DMS79 (cell line): Measurements from ENCODE around the gene TMA7.
"Not testable (repeated sequence)": the region's sequence is repeated elsewhere in the genome, so short reads cannot be mapped to it uniquely, and the experiment has no call there.

Experiments
- DNase-seq: peaks from one replicate; lab custom pipeline; 2025; lab: John Stamatoyannopoulos, UW

The TMA7 gene

DNA sequence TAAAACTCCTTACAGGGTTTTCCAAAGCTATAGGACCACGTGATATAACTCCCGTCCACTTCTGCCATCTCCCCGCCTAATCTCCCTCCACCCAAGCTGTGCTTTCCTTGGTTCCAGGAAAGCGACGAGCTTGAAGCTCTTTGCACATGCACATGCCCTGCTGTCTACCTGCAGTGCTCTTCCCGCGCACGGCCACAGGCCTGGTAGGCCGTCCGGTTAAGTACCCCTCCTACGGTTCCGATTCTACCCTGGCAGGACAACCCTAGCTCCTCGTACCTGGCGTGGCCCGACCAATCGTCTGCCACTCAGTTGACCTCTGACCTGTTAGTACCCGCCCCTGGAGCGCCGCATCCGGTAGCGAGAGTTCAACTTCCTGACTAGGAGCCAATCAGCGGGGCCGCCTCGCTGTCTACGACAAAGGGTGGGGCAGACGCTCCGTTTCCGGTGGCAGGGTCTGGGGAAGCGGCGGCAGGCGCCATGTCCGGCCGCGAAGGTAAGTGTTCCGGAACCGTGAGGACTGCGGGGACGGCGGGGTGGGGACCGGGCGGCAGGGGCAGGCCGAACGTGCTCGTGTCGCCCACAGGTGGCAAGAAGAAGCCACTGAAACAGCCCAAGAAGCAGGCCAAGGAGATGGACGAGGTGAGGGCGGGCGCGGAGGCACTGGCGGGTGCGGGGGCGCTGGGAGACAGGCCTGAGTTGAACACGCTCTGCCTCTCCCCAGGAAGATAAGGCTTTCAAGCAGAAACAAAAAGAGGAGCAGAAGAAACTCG is at the start of gene TMA7, which contains the start of gene CCDC51:
TMA7 (plus strand) TSS at position 438 of the 770 bp plus-strand sequence; CDS start at position 478, 40 bp downstream.
CCDC51 (minus strand) TSS at position 300 of the 770 bp plus-strand sequence. CDS start 4,991 bp downstream, outside the sequence.
- peak; percentile 81 for DNase-seq

DNA sequence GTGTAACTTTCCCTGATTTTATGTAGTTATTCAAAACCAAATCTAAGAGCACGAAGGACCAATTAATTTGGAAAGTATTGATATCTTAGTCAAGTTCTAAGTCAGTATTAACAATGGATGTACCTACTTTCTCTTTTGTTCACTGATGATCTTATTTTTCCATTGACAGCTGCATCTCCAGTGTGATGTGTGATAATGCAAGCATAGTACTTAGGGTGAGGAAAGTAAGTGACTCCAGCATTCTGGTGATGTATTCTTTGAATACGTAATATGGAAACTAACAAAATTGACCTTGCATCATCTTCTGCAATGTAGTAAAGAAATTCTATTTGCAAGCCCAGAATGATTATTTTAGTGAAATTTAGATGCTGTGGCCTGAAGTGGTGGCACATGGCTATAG is 45.7 kb upstream of the TMA7 start:
- no peak for DNase-seq

DNA sequence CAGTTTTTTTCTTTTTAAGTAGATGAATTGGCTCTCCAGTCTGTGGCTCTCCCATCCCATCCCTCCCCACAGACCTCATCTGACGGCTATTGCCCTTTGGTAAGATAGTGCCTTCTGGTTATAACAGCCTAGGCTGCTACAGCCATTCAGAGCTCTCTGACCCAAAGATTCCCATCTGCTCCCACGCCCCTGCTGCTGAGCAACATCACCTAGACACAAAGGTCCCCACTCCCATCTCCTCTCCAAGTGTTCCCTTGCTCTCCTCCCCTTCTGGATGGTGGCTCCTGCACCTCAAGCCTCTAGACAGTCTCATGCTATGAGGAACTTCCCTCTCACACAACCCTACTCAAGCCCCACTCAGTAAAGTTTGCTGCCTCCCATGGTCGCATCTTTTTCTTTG is 44.3 kb upstream of the TMA7 start:
- DNase-seq = no peak

DNA sequence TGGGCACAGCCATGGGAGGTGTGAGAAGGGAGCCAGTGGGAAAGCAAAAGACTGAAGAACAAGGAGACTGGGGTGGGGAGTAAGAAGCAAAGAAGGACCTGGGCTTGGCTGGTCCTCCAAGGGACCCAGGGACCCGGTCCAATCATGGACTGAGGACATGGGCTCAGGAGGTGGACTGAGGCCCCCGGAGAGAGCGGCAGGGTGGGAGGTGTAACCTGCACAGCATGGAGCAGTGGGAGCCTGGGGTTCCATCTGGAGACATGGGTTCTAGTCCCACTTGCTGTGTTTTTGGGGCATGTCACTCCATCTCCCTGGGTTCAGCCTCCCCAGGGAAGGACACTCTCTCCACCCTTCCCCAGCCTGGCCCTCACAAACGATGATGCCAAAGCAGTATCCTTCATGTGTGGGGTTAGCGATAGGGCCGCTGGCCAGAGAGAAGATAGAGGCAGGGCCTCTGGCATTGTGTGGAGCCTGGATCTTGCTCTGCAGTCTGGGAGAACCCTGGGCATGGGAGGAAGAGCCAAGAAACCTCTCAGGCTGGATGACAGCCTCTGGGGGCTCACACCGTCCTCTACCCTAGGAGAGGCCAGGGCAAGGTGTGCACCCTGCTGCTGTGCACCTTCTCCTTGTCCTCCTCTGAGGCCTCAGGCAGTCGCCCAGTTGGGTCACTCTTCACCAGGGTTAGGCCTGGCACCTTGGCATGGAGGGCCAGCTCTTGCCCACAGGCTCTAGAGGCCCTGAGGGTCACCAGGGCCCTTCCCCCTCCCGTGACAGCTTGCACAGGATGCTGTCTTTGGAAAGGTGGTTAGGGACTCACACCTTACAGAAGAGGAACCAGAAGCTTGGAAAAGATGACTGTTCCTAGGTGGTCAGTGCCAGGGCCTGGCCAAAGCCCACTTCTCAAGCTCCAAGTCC is 42.0 kb upstream of the TMA7 start:
- no peak for DNase-seq

DNA sequence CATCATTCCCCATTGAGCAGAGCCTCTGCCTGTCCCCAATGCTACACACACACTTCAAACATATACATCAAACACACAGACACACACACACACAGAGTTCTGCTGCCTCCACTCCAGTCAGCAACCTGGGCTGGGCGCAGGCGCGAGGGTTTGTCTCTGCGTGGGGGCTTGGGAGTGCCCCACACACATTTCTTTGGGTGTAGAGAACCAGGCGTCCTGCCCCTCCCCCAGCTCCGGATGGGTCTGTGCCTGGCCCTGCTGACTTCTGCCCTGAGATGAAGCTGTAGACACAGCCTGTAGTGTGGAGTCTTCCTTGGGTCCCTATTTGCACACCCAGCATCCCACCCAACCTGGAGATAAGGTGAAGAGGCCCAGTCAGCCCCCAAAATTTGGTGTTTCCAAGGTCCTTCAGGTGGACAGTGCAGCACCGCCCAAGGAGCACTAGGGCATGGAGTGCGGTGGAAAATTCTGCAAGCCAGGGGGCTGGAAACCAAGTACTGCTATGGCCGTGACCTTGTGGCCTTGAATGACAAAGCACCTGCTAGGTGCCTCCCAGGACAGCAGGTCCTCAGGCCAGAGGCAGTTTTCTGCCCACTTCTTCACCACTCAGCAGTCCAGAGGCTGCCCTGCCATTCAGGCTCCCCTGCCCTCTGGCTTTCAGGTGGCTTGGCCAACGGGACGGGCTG is 41.2 kb upstream of the TMA7 start:
- DNase-seq = no peak

DNA sequence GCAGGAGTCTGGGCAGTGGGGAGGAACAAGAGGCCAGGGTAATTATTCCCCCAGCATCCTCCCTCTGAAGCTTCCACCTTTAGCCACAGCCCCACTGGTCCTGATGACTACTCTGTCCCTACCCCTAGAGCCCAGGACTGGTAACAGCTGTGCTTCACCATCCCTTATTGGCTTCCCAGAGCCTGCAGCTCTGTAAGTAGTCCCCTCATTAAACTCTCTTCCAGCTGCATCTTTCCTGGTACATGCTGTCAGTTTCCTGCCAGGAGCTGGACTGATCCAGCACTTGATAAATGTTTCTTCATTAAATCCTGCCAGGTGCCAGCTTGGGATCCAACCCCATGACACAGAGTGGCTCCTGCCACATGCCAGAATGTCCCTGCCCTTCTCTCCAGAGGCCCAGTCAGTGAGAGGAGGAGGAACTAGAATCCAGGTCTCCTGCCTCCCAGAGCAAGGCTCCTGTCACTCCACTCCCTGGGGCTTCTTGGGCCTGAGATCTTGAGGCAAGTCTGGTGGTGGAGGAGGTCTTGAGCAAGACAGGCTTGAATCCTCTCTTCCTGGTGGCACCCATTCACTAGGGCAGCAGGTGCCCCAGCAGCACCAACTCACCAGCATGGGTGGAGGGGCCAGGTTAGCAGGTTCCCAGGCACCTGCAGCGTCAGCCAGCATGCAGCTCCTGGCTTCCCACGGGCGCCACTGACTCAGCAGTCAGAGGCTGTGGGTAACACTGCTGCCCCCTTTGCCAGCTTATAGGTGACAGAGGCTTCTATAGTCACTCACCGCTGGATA is 40.5 kb upstream of the TMA7 start:
- DNase-seq = no peak

DNA sequence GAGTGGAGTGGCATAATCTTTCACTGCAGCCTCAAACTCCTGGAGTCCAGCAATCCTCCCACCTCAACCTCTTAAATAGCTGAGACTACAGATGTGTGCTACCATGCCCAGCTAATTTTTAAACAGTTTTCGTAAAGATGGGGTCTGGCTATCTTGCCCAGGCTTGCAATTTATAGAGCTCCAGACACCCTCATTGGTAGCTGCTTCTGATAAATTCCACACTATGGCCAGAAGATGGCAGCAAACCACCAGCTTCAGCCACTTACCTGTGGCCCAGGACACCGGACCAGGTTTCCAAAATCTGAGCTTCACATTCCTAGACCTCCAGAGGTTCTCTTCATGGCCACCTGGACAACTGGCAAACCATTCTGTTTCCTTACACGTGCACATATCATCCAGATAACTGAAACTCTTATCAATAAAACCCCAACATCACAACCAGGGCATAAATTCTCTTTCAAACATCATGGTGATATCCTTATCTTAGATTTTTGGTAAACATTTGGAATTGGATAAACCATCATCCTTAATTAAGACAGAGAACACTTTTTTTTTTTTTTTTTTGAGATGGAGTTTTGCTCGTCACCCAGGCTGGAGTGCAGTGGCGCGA is 39.1 kb upstream of the TMA7 start:
- peak; percentile 18 for DNase-seq

DNA sequence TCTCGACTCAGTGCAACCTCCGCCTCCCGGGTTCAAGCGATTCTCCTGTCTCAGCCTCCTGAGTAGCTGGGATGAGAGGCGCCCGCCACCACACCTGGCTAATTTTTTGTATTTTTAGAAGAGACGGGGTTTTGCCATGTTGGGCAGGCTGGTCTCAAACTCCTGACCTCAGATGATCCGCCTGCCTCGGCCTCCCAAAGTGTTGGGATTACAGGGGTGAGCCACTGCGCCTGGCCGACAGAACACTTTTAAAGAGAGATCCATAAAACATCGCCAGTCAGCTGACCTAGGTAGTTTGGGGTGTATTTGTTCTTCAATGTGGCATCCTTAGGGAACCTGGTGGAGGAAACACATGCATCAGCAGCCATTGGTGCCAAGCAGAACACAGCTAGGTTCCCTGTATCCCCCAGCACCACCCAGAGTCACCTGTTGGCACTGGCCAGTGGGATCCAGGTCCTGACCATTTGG is 38.6 kb upstream of the TMA7 start:
- not testable (repeated sequence) for DNase-seq

DNA sequence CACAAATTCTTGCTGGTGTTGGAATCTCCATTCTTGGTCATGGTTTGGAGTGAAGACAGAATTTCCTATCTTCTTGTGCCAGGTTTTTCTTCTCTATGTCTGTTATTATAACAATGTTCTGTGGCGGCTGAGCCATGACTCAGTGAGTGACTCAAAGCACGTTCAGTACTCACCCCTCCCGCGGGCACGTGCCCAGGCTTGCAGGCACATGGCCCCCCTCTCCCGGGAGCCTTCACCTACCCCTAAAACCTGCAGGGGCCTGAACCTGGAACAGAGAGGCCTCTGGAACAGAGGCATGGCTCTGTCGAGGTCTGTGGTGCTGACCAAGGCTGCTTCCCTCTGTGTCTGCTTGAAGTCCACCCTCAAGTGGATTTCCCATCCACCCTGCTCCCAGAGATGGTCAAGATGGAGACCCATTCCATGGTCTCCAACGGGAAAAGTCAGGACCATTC is 37.8 kb upstream of the TMA7 start:
- DNase-seq = no peak

DNA sequence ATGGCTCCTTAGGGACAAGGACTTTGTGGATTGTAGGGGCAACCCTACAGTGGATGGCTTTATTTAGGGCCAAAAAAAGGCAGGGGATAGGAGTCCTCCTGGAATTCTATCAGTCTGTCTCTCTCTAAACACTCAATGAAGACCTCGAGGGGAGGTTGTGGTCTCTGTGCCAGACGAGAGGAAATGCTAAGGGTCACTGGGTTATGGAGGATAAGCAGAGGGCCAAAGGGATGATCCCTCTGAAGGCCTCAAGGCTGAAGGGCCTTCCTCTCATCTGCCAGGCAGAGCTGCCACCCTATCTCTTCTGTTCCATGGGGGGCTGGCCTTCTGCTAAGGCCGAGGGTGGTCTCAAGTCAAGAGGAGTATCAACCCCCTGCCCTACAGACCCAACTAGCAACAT is 37.1 kb upstream of the TMA7 start:
- no peak for DNase-seq

DNA sequence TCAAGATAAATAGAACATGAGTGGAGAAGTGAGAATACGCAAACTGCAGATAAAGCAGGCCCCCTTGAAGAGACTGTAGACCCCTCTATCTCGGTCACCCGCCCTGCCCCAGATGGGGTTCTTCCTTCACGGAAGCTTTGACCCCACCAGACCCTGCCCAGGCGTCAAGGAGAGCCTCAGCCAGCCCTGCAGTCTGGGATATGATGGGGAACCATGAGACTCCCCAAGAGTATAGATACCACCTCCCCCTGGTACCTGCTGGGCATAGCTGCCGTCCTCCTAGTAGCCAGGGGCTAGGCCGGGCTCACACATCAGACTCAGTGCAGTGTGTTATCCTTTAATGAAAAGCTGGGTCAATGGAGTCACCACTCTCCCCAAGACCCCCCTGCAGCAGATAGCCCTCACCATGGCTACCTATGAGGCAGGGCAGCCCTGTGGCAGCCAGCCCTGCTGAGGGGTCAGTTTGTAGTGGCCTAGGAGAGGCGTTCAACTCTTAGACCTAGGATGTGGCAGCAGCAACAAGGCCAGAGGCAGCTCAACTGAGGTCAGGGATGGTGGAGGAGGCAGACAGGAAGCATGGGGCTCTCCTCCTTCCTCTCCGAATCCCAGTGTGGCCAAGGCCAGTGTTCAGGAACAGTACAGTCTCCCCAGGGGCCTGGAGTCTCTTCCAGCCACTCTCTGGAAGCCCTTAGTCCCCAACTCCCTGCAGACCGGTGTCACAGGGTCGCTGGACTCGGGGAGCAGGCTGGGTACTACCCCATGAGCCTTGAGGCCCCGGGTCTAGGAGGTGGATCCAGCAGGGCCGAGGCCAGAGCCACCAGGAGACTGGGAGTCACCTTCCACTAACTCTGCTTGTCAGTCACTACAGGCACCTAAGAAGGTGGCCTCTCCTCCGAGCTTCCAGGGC is 36.3 kb upstream of the TMA7 start:
- no peak for DNase-seq

DNA sequence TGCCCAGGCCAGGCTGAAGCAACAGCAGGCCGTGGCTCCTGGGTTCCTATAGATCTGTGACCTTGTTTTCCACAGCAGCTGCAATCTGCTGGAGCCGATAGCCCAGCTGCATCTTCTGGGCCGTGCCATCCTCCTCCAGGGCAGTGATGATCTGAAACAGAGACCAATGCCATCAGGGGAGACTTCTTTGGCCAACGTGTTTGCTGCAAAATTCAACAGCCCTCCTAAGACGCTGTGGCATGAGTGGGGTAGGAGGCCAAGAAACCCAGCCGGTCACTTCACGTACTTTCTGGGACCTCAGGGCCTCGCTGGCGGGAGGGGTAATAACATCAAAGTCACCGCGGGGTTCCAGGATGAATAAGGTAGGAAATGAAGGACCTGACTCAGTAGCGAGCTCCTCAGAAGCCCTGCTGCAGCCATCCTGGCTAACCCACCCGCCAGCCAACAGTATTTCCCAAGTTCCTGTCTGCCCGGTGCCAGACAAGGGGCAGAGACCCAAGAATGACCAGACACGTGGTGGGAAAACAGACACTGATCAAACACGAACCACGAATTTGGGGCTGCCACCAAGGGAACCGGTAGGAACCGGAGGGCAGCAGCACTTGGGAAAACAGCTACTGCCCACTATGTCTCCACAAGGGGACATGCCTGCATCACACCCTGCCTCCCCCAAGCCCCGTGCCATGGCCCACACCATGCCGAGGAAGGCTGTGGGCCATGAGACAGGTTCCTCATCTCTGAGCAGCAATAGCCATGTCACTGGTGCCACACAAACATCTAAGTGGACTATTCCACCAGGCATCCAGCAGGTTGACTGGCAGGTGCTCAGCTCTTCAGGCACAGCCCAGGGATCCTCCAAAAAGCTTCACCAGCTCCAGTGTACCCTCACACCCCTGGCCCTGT is 35.4 kb upstream of the TMA7 start:
- DNase-seq = no peak

DNA sequence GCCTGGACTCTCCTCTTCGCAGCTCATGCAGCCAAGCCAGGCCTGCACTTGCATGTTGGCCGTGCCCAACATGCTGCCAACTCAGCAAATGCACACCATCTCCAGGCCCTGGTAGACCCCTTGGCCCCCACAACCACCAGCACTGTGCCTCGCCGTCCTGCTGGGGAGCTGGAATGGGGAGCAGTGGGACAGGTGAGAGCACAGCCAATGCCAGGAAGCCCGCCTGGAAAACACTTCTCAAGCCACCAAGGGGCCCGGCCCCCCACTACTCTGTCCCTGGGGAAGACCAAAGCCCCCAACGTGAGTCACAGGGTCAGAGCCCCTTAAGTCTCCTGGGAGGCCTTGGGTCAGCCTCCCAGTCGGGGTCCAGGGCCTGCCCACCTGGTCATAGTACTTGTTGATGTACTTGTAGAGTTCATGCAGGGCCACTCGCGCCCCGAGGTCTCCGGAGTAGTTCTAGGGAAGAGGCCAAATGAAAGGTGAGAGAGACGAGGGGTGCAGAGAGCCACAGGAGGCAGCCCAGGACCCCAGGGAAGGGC is 34.6 kb upstream of the TMA7 start:
- DNase-seq = no peak

DNA sequence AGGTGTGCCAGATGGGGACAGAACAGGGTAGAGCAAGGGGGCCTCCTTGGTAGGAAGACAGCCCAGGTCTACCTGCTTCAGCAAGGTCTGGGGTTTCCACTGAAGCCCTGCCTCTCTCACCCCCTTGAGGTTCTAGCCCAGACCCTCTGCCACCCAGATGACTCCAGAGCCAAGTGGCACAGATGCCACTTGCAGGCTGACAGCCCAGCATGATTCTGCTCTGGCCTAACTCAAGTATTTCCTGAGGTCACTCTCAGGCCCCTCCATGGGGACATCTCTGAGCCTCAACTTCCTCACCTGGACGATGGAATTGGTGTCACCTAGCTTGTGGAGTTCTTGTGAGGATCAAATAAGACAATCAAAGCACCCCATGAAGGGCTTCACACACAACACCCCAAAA is 34.1 kb upstream of the TMA7 start:
- no peak for DNase-seq

DNA sequence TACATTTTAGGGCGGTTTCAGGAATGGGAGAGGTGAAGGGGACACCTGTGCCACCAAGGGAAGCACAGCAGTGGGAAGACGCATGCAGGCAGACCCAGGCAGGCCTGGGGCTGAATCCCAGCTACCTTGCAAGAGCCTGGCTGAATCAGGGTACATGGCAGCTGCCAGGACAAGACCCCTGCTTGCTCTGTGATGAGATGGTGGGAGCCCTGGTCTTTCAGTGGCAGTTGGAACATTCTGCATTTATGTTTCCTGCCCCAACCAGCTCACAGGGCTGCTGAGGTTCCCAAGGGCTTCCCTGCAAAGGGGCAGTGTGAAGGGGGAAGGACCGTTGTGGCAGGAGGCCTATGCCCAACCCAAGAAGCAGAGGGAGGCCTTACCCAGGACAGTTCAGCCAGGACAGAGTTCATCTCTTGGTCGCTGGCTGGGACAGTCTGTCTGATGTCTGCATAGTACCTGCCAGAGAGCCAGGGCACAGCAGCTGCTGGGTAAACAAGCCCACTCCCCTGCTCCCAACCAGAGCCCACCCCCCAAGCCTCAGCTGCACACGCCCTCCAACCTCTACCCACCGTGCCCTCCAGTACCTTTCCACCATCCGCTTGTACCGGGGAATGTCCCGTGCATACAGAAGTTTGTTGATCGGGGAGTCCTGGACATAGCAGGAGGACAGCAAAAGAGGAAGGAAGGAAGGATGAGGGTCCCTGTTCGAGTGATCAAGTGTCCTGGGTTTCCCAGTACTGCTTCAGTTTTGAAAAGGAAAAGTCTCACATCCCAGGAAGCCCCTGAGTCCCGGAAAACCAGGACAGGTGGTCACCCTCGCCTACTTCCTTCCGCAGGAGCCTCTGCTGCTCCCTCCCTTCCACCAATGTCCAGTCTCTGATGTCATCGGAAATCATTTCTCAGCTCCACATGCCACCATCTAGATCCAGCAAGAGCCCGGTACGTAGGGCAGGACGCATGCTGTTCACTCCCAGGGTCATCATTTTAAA is 33.3 kb upstream of the TMA7 start:
- DNase-seq = no peak

DNA sequence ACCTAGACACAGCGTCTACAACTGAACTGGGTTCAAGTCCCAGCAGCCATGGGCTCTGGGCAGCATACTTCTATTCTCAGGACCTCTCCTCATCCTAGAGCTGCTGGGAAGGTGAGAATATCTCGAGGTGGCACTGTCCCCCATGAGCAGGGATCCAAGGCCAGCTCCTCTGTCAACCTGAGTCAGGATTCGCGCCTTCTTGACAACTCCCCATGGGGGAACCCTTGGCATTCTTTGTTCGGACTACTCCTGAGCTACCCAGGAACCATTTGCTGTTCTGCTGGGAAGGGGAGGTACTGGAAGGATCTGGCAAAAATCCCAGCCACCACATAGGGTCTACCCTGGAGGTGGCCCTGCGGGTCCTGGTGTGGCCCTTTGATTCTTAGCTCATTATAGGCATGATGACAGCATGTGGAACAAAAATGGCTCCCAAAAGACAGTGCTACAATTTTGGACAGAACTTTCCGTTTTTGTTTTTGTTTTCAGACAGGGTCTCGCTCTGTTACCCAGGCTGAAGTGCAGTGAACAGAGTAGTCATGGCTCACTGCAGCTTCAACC is 32.4 kb upstream of the TMA7 start:
- DNase-seq = no peak

DNA sequence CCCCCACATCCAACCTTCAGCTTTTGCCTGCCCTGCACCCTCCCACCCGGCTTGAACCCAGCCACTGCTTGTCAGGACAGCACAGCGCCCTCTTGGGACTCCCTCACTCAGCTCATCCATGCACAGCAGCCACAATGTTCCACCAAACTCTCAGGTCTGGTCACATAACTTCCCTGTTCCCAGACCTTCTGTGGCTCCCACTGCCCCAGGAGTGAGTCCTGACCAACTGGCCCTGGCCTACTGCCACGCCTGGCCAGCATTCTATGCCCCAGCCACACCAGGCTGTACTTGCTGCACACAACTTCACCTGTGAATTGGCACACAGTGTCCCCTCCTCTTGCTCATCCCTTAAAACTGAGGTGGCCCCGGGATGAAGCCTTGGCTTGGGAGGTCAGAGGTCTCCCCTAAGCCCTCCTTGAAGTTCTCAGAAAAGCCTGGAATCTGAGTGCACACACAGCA is 31.2 kb upstream of the TMA7 start:
- no peak for DNase-seq
